ENCODE data around the gene SORCS2.

The SORCS2 gene

GRCh38 chr4:7481227-7481626, 288.9 kb downstream of the SORCS2 start:
- no peak overlapping the region for H3K4me3 ChIP-seq (ENCODE audit: control insufficient read depth in 1 of 7, extremely low read depth in 1 of 7, insufficient read depth in 4 of 7, low read depth in 2 of 7, low read length in 6 of 7)
- ChIA-PET CTCF (no interaction called here), POLR2A (no interaction called here)
- peaks cover 0 to 4% (median 0%) of the 10 kb centered on the region in 5 experiments for H3K9me3 ChIP-seq (ENCODE audit: control extremely low read depth in 1 of 5, control insufficient read depth in 4 of 5, insufficient read depth in 2 of 5, low read depth in 1 of 5, low read length in 4 of 5)
- DNase-seq: no peak
- no peak overlapping the region for H3K27ac ChIP-seq (ENCODE audit: insufficient read depth in 1 of 2, low read depth in 1 of 2, low read length in 2 of 2, poor library complexity in 1 of 2, severe bottlenecking in 2 of 2)
- H3K36me3 ChIP-seq (ENCODE audit: control insufficient read depth in 4 of 4, insufficient read depth in 4 of 4, low read length in 3 of 4): no peaks in the 10 kb centered on the region
- WGBS (ENCODE audit: insufficient coverage): 83% methylated on average over 11 of the region's 14 CpGs
- no peaks in the 10 kb centered on the region for H3K4me1 ChIP-seq (ENCODE audit: control extremely low read depth in 1 of 4, control insufficient read depth in 4 of 4, insufficient read depth in 4 of 4, low read length in 3 of 4)
- H3K27me3 ChIP-seq (replicated peaks in 2 of 5; ENCODE audit: control insufficient read depth in 4 of 5, insufficient read depth in 5 of 5, low read length in 4 of 5): peaks cover 0 to 37% (median 5%) of the 10 kb centered on the region in 5 experiments

- 83% methylated on average over 6 of the region's 7 CpGs for WGBS (ENCODE audit: insufficient coverage)
- H3K36me3 ChIP-seq (ENCODE audit: control insufficient read depth in 4 of 4, insufficient read depth in 4 of 4, low read length in 3 of 4): no peaks in the 10 kb centered on the region
- ChIA-PET CTCF (no interaction called here), POLR2A (no interaction called here)
- peaks cover 0 to 70% (median 13%) of the 10 kb centered on the region in 5 experiments for H3K27me3 ChIP-seq (replicated peaks in 2 of 5; ENCODE audit: control insufficient read depth in 4 of 5, insufficient read depth in 5 of 5, low read length in 4 of 5)
- no peak overlapping the region for H3K27ac ChIP-seq (ENCODE audit: insufficient read depth in 1 of 2, low read depth in 1 of 2, low read length in 2 of 2, poor library complexity in 1 of 2, severe bottlenecking in 2 of 2)
- H3K9me3 ChIP-seq (ENCODE audit: control extremely low read depth in 1 of 5, control insufficient read depth in 4 of 5, insufficient read depth in 2 of 5, low read depth in 1 of 5, low read length in 4 of 5): peaks cover 0 to 4% (median 0%) of the 10 kb centered on the region in 5 experiments
- no peak for DNase-seq
- no peak overlapping the region for H3K4me3 ChIP-seq (ENCODE audit: control insufficient read depth in 1 of 7, extremely low read depth in 1 of 7, insufficient read depth in 4 of 7, low read depth in 2 of 7, low read length in 6 of 7)
- H3K4me1 ChIP-seq (ENCODE audit: control extremely low read depth in 1 of 4, control insufficient read depth in 4 of 4, insufficient read depth in 4 of 4, low read length in 3 of 4): no peaks in the 10 kb centered on the region
Measured at GRCh38 chr4:7485096-7485495, 292.8 kb downstream of the SORCS2 start.

- POLR2A ChIA-PET: no interaction called here
- CTCF ChIA-PET: interaction anchor here (0.6 to 1.0 kb wide), 2 partner anchors 9 to 272 kb away, joined by 3 read pairs; no protein-coding TSS in a partner anchor
- 80% methylated on average over 11 of the region's 11 CpGs for WGBS (ENCODE audit: insufficient coverage)
- H3K36me3 ChIP-seq (ENCODE audit: control insufficient read depth in 4 of 4, insufficient read depth in 4 of 4, low read length in 3 of 4): no peaks in the 10 kb centered on the region
- peaks cover 0 to 4% (median 0%) of the 10 kb centered on the region in 5 experiments for H3K9me3 ChIP-seq (ENCODE audit: control extremely low read depth in 1 of 5, control insufficient read depth in 4 of 5, insufficient read depth in 2 of 5, low read depth in 1 of 5, low read length in 4 of 5)
- H3K27me3 ChIP-seq (replicated peaks in 2 of 5; ENCODE audit: control insufficient read depth in 4 of 5, insufficient read depth in 5 of 5, low read length in 4 of 5): peaks cover 0 to 78% (median 13%) of the 10 kb centered on the region in 5 experiments
- H3K27ac ChIP-seq (ENCODE audit: insufficient read depth in 1 of 2, low read depth in 1 of 2, low read length in 2 of 2, poor library complexity in 1 of 2, severe bottlenecking in 2 of 2): no peak overlapping the region
- no peak for DNase-seq
- H3K4me1 ChIP-seq (ENCODE audit: control extremely low read depth in 1 of 4, control insufficient read depth in 4 of 4, insufficient read depth in 4 of 4, low read length in 3 of 4): no peaks in the 10 kb centered on the region
- no peak overlapping the region for H3K4me3 ChIP-seq (ENCODE audit: control insufficient read depth in 1 of 7, extremely low read depth in 1 of 7, insufficient read depth in 4 of 7, low read depth in 2 of 7, low read length in 6 of 7)
Measured at GRCh38 chr4:7486101-7486500, 293.8 kb downstream of the SORCS2 start.

- Histone ChIP-seq H3K9me3 (ENCODE audit: control extremely low read depth in 1 of 5, control insufficient read depth in 4 of 5, insufficient read depth in 2 of 5, low read depth in 1 of 5, low read length in 4 of 5) (peaks cover 0 to 4% (median 0%) of the 10 kb centered on the region in 5 experiments), H3K27me3 (replicated peaks in 2 of 5; ENCODE audit: control insufficient read depth in 4 of 5, insufficient read depth in 5 of 5, low read length in 4 of 5) (peaks cover 0 to 80% (median 13%) of the 10 kb centered on the region in 5 experiments), H3K4me1 (ENCODE audit: control extremely low read depth in 1 of 4, control insufficient read depth in 4 of 4, insufficient read depth in 4 of 4, low read length in 3 of 4) (no peaks in the 10 kb centered on the region), H3K27ac (ENCODE audit: insufficient read depth in 1 of 2, low read depth in 1 of 2, low read length in 2 of 2, poor library complexity in 1 of 2, severe bottlenecking in 2 of 2) (no peak overlapping the region), H3K4me3 (ENCODE audit: control insufficient read depth in 1 of 7, extremely low read depth in 1 of 7, insufficient read depth in 4 of 7, low read depth in 2 of 7, low read length in 6 of 7) (no peak overlapping the region), H3K36me3 (ENCODE audit: control insufficient read depth in 4 of 4, insufficient read depth in 4 of 4, low read length in 3 of 4) (no peaks in the 10 kb centered on the region)
- 62% methylated on average over 10 of the region's 10 CpGs for WGBS (ENCODE audit: insufficient coverage)
- POLR2A ChIA-PET: no interaction called here
- no peak for DNase-seq
- CTCF ChIA-PET: no interaction called here
Measured at GRCh38 chr4:7487502-7487901, 295.2 kb downstream of the SORCS2 start.

GRCh38 chr4:7487998-7488671, 295.8 kb downstream of the SORCS2 start:
- H3K27me3 ChIP-seq (replicated peaks in 2 of 5; ENCODE audit: control insufficient read depth in 4 of 5, insufficient read depth in 5 of 5, low read length in 4 of 5): peaks cover 0 to 80% (median 14%) of the 10 kb centered on the region in 5 experiments
- no peaks in the 10 kb centered on the region for H3K9me3 ChIP-seq (ENCODE audit: control extremely low read depth in 1 of 5, control insufficient read depth in 4 of 5, insufficient read depth in 2 of 5, low read depth in 1 of 5, low read length in 4 of 5)
- ChIA-PET CTCF (no interaction called here), POLR2A (no interaction called here)
- WGBS (ENCODE audit: insufficient coverage): 56% methylated on average over 12 of the region's 15 CpGs
- no peak overlapping the region for H3K27ac ChIP-seq (ENCODE audit: insufficient read depth in 1 of 2, low read depth in 1 of 2, low read length in 2 of 2, poor library complexity in 1 of 2, severe bottlenecking in 2 of 2)
- no peaks in the 10 kb centered on the region for H3K4me1 ChIP-seq (ENCODE audit: control extremely low read depth in 1 of 4, control insufficient read depth in 4 of 4, insufficient read depth in 4 of 4, low read length in 3 of 4)
- DNase-seq: no peak
- no peaks in the 10 kb centered on the region for H3K36me3 ChIP-seq (ENCODE audit: control insufficient read depth in 4 of 4, insufficient read depth in 4 of 4, low read length in 3 of 4)
- H3K4me3 ChIP-seq (ENCODE audit: control insufficient read depth in 1 of 7, extremely low read depth in 1 of 7, insufficient read depth in 4 of 7, low read depth in 2 of 7, low read length in 6 of 7): no peak overlapping the region

- POLR2A ChIA-PET: no interaction called here
- no peak for DNase-seq
- CTCF ChIA-PET: no interaction called here
- Histone ChIP-seq H3K36me3 (ENCODE audit: control insufficient read depth in 4 of 4, insufficient read depth in 4 of 4, low read length in 3 of 4) (no peaks in the 10 kb centered on the region), H3K27ac (ENCODE audit: insufficient read depth in 1 of 2, low read depth in 1 of 2, low read length in 2 of 2, poor library complexity in 1 of 2, severe bottlenecking in 2 of 2) (no peak overlapping the region), H3K4me3 (ENCODE audit: control insufficient read depth in 1 of 7, extremely low read depth in 1 of 7, insufficient read depth in 4 of 7, low read depth in 2 of 7, low read length in 6 of 7) (no peak overlapping the region), H3K4me1 (ENCODE audit: control extremely low read depth in 1 of 4, control insufficient read depth in 4 of 4, insufficient read depth in 4 of 4, low read length in 3 of 4) (no peaks in the 10 kb centered on the region), H3K27me3 (replicated peaks in 2 of 5; ENCODE audit: control insufficient read depth in 4 of 5, insufficient read depth in 5 of 5, low read length in 4 of 5) (peaks cover 0 to 51% (median 10%) of the 10 kb centered on the region in 5 experiments), H3K9me3 (ENCODE audit: control extremely low read depth in 1 of 5, control insufficient read depth in 4 of 5, insufficient read depth in 2 of 5, low read depth in 1 of 5, low read length in 4 of 5) (peaks cover 0 to 3% (median 0%) of the 10 kb centered on the region in 5 experiments)
- WGBS (ENCODE audit: insufficient coverage): 93% methylated on average over 6 of the region's 6 CpGs
Measured at GRCh38 chr4:7491915-7492314, 299.6 kb downstream of the SORCS2 start.

GRCh38 chr4:7498446-7499200, 306.3 kb downstream of the SORCS2 start:
- Histone ChIP-seq H3K4me3 (ENCODE audit: control insufficient read depth in 1 of 7, extremely low read depth in 1 of 7, insufficient read depth in 4 of 7, low read depth in 2 of 7, low read length in 6 of 7) (no peak overlapping the region), H3K9me3 (ENCODE audit: control extremely low read depth in 1 of 5, control insufficient read depth in 4 of 5, insufficient read depth in 2 of 5, low read depth in 1 of 5, low read length in 4 of 5) (peaks cover 0 to 3% (median 0%) of the 10 kb centered on the region in 5 experiments), H3K4me1 (ENCODE audit: control extremely low read depth in 1 of 4, control insufficient read depth in 4 of 4, insufficient read depth in 4 of 4, low read length in 3 of 4) (no peaks in the 10 kb centered on the region), H3K27ac (ENCODE audit: insufficient read depth in 1 of 2, low read depth in 1 of 2, low read length in 2 of 2, poor library complexity in 1 of 2, severe bottlenecking in 2 of 2) (no peak overlapping the region), H3K27me3 (replicated peaks in 2 of 5; ENCODE audit: control insufficient read depth in 4 of 5, insufficient read depth in 5 of 5, low read length in 4 of 5) (peaks cover 0 to 53% (median 5%) of the 10 kb centered on the region in 5 experiments), H3K36me3 (ENCODE audit: control insufficient read depth in 4 of 4, insufficient read depth in 4 of 4, low read length in 3 of 4) (no peaks in the 10 kb centered on the region)
- DNase-seq: no peak
- ChIA-PET CTCF (no interaction called here), POLR2A (no interaction called here)
- 77% methylated on average over 16 of the region's 16 CpGs for WGBS (ENCODE audit: insufficient coverage)

Measured in common myeloid progenitor, CD34-positive (primary cell).